HEK293 (cell line): Measurements from ENCODE around the gene HDDC3.

ENCODE experiments used
- CTCF ChIA-PET: fragments of 350-600 bp; formaldehyde crosslinking; extraction: SDS; loops from one replicate; lab custom pipeline; 2021; ENCODE audit warnings: antibody characterized with exemption; lab: Yijun Ruan, JAX
- POLR2A ChIA-PET: fragments of 300-600 bp; formaldehyde crosslinking; extraction: SDS; loops from one replicate; lab custom pipeline; 2020; ENCODE audit warnings: antibody characterized with exemption, inconsistent platforms; lab: Yijun Ruan, JAX
- H3K27ac ChIP-seq: fragments of 200-500 bp; sonication (Bioruptor generic); 2 replicates; pipeline ENCODE4 v1.5.1; 2014; ENCODE audit warnings: low read depth, low read length, control low read depth, inconsistent platforms; ENCODE audit errors: extremely low read depth
- H3K36me3 ChIP-seq, 2 experiments: fragments of 200-500 bp in 1 of 2; sonication (Bioruptor generic) in 1 of 2; 1 replicate in 1 of 2; 2 replicates in 1 of 2; pipeline ENCODE4 v1.5.1; 2014 to 2017; ENCODE audit warnings: inconsistent platforms in 2 of 2, low read length in 2 of 2; ENCODE audit not compliant: control insufficient read depth in 2 of 2, insufficient read depth in 1 of 2
- H3K4me1 ChIP-seq: fragments of 200-500 bp; sonication (Bioruptor generic); 2 replicates; pipeline ENCODE4 v1.5.1; 2014; ENCODE audit warnings: mild to moderate bottlenecking, low read length, inconsistent platforms; ENCODE audit not compliant: control insufficient read depth, insufficient read depth
- H3K4me3 ChIP-seq: 2 replicates; pipeline ENCODE4 v1.5.1; 2011; ENCODE audit warnings: low read depth, mild to moderate bottlenecking, control low read depth, low read length, moderate library complexity
- H3K9me3 ChIP-seq: fragments of 200-500 bp; sonication (Bioruptor generic); 2 replicates; pipeline ENCODE4 v1.5.1; 2014; ENCODE audit warnings: low read depth, low read length, inconsistent platforms; ENCODE audit not compliant: control insufficient read depth, insufficient read depth
- KLF9 ChIP-seq: fragments of 450-650 bp; formaldehyde crosslinking; IDR thresholded peaks from 2 replicates; pipeline ENCODE4 v1.5.1; 2016; ENCODE audit warnings: missing biosample characterization, missing genetic modification characterization, low read depth
- REPIN1 ChIP-seq: fragments of 450-650 bp; formaldehyde crosslinking; IDR thresholded peaks from 2 replicates; pipeline ENCODE4 v1.5.1; 2017; ENCODE audit warnings: missing biosample characterization, missing genetic modification characterization, low read depth
- ZNF16 ChIP-seq: fragments of 450-650 bp; formaldehyde crosslinking; IDR thresholded peaks from 2 replicates; pipeline ENCODE4 v1.5.1; 2016; ENCODE audit warnings: low read depth, missing biosample characterization, missing genetic modification characterization
- ZNF2 ChIP-seq: fragments of 450-650 bp; formaldehyde crosslinking; IDR thresholded peaks from 2 replicates; pipeline ENCODE4 v1.5.1; 2016; ENCODE audit warnings: missing biosample characterization, missing genetic modification characterization
- ZNF433 ChIP-seq: fragments of 450-650 bp; formaldehyde crosslinking; IDR thresholded peaks from 2 replicates; pipeline ENCODE4 v1.5.1; 2016; ENCODE audit warnings: missing biosample characterization, missing genetic modification characterization, low read depth
- ZNF449 ChIP-seq: fragments of 450-650 bp; formaldehyde crosslinking; IDR thresholded peaks from 2 replicates; pipeline ENCODE4 v1.5.1; 2017; ENCODE audit warnings: missing biosample characterization, mild to moderate bottlenecking, missing genetic modification characterization, moderate library complexity
- ZNF544 ChIP-seq: fragments of 450-650 bp; formaldehyde crosslinking; IDR thresholded peaks from 2 replicates; pipeline ENCODE4 v1.5.0; 2017; ENCODE audit warnings: missing biosample characterization, missing genetic modification characterization
- ZNF560 ChIP-seq: fragments of 450-650 bp; formaldehyde crosslinking; IDR thresholded peaks from 2 replicates; pipeline ENCODE4 v1.5.1; 2017; ENCODE audit warnings: missing biosample characterization, missing genetic modification characterization, borderline replicate concordance
- ZNF600 ChIP-seq: fragments of 450-650 bp; formaldehyde crosslinking; IDR thresholded peaks from 2 replicates; pipeline ENCODE4 v1.5.1; 2016; ENCODE audit warnings: missing biosample characterization, missing genetic modification characterization
- ZNF629 ChIP-seq: fragments of 450-650 bp; formaldehyde crosslinking; IDR thresholded peaks from 2 replicates; pipeline ENCODE4 v1.5.1; 2017; ENCODE audit warnings: missing biosample characterization, missing genetic modification characterization
- ZNF76 ChIP-seq: fragments of 450-650 bp; formaldehyde crosslinking; IDR thresholded peaks from 2 replicates; pipeline ENCODE4; 2016; ENCODE audit warnings: low read depth, missing biosample characterization, missing genetic modification characterization, borderline replicate concordance
- ZNF776 ChIP-seq: fragments of 450-650 bp; formaldehyde crosslinking; IDR thresholded peaks from 2 replicates; pipeline ENCODE4 v1.5.0; 2017; ENCODE audit warnings: missing biosample characterization, missing genetic modification characterization, borderline replicate concordance
- TF ChIP-seq, protein P1 (sequence below): fragments of 450-650 bp; formaldehyde crosslinking; IDR thresholded peaks from 2 replicates; pipeline ENCODE4 v1.5.1; 2017; ENCODE audit warnings: missing biosample characterization, missing genetic modification characterization

The HDDC3 gene

DNA sequence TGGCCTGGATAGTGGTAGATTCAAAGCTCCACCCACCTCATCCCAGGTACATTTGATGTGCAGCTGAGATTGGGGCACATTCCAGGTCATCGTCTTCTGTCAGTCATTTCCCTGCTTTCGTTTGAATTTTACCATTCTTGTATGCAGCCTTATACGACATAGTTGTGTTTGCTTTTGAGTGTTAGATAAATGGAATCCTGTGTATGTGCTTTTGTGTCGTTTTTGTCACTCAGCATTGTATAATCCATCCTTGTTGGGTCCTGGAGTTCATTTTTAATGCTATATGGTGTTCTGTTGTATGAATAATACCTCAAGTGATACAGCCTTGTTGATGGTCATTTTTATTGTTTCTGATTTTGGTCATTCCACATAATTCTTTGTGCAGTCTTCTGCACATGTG is 29.7 kb upstream of the HDDC3 start:
- CTCF ChIA-PET = interaction anchor here (0.7 to 11.9 kb wide), 2 partner anchors 27 to 32 kb away, joined by 6 to 163 read pairs; partner anchors contain the start of genes HDDC3 and UNC45A
- TF ChIP-seq ZNF600 (tag by site-specific recombination) (0 out of 2 replicates have a peak, but pooled peaks have one; percentile 26), REPIN1 (tag by site-specific recombination) (no peak), ZNF2 (tag by site-specific recombination) (0 out of 2 replicates have a peak, but pooled peaks have one; percentile 22), ZNF16 (tag by site-specific recombination) (no peak), ZNF544 (no peak)
- POLR2A ChIA-PET = no interaction called here
- no peak overlapping the region for H3K27ac ChIP-seq
- H3K36me3 ChIP-seq = peaks cover 52 to 91% of the 10 kb centered on the region in 2 experiments
- H3K4me3 ChIP-seq = no peak overlapping the region
- H3K9me3 ChIP-seq = no peaks in the 10 kb centered on the region
- H3K4me1 ChIP-seq = no peaks in the 10 kb centered on the region; the same call in 1 of the 2 replicates

GRCh38 chr15:90960298-90961091 is 28.1 kb upstream of the HDDC3 start:
- H3K4me1 ChIP-seq = no peaks in the 10 kb centered on the region; the same call in 1 of the 2 replicates
- no peak overlapping the region for H3K4me3 ChIP-seq
- H3K9me3 ChIP-seq = no peaks in the 10 kb centered on the region
- TF ChIP-seq KLF9 (tag by site-specific recombination) = peak; percentile 62
- TF ChIP-seq ZNF776 (tag by site-specific recombination) = no peak
- TF ChIP-seq, all 188 proteins: peak for 1
- ChIA-PET CTCF (interaction anchor here (0.6 to 11.9 kb wide), 3 partner anchors 24 to 64 kb away, joined by 3 to 163 read pairs (median 3); partner anchors contain the start of genes HDDC3 and UNC45A), POLR2A (interaction anchor here (0.8 kb wide), 1 partner anchor 62 kb away, joined by 4 read pairs; the partner anchor contains the start of gene VPS33B)
- Histone ChIP-seq H3K27ac (no peak overlapping the region), H3K36me3 (peaks cover 38 to 76% of the 10 kb centered on the region in 2 experiments)

DNA sequence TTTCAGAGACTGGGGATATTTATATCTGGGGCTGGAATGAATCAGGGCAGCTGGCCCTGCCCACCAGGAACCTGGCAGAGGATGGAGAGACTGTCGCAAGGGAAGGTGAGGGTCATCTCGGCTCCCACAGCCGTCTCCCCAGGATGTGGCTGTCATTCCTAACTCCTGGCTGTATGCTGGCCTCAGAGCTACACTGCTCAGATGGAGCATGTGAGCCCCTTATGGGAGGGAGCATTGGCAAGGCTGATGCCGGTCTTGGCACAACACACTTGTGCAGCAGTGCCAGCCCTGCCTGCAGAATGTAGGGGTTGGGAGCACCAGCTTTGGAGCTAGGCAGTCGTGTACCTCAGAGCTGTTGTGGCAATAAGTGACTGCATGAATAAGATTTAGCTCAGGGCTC is 27.5 kb upstream of the HDDC3 start:
- Histone ChIP-seq H3K27ac (no peak overlapping the region), H3K4me1 (no peaks in the 10 kb centered on the region; the same call in 1 of the 2 replicates), H3K36me3 (peaks cover 32 to 70% of the 10 kb centered on the region in 2 experiments), H3K9me3 (no peaks in the 10 kb centered on the region), H3K4me3 (no peak overlapping the region)
- POLR2A ChIA-PET = interaction anchor here (0.6 to 0.8 kb wide), 2 partner anchors 11 to 62 kb away, joined by 4 read pairs; partner anchors contain the start of gene VPS33B
- peak; percentile 46; the same call in 1 of the 2 replicates for TF ChIP-seq ZNF600 (tag by site-specific recombination)
- no peak for TF ChIP-seq ZNF433
- TF ChIP-seq, protein P1, sequence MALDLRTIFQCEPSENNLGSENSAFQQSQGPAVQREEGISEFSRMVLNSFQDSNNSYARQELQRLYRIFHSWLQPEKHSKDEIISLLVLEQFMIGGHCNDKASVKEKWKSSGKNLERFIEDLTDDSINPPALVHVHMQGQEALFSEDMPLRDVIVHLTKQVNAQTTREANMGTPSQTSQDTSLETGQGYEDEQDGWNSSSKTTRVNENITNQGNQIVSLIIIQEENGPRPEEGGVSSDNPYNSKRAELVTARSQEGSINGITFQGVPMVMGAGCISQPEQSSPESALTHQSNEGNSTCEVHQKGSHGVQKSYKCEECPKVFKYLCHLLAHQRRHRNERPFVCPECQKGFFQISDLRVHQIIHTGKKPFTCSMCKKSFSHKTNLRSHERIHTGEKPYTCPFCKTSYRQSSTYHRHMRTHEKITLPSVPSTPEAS = no peak
- TF ChIP-seq ZNF629 (tag by site-specific recombination) = no peak
- no peak for TF ChIP-seq ZNF76 (tag by site-specific recombination)
- no peak for TF ChIP-seq ZNF560 (tag by site-specific recombination)
- TF ChIP-seq ZNF449 (tag by site-specific recombination) = peak; percentile 100
- CTCF ChIA-PET = interaction anchor here (0.6 to 11.9 kb wide), 4 partner anchors 25 to 1122 kb away, joined by 3 to 163 read pairs (median 3); partner anchors contain the start of genes HDDC3 and UNC45A
